ENCODE measurements around the gene GRIA1. TPM values are rescaled to one million over a fixed set of nuclear protein-coding genes. Genes with fewer than 3 reads are reported as not detected.

The GRIA1 gene
- polyA plus RNA-seq, 3 donors, result 1.3 to 4.0 (median 3.4) TPM

- no peak for DNase-seq (ENCODE audit: low read depth in 3 of 3, low spot score in 2 of 3)
Observed at GRCh38 chr5:153654504-153655200, 164.2 kb downstream of the GRIA1 start.

- no peak for DNase-seq (ENCODE audit: low read depth in 3 of 3, low spot score in 2 of 3)
Observed at GRCh38 chr5:153655201-153655510, 164.7 kb downstream of the GRIA1 start.

GRCh38 chr5:153658149-153658548 lies 167.7 kb downstream of the GRIA1 start:
- DNase-seq (ENCODE audit: low read depth in 3 of 3, low spot score in 2 of 3), result no peak

GRCh38 chr5:153658606-153659005 lies 168.1 kb downstream of the GRIA1 start:
- DNase-seq (ENCODE audit: low read depth in 3 of 3, low spot score in 2 of 3), result no peak

GRCh38 chr5:153659039-153659736 lies 168.7 kb downstream of the GRIA1 start:
- no peak for DNase-seq (ENCODE audit: low read depth in 3 of 3, low spot score in 2 of 3)

- DNase-seq (ENCODE audit: low read depth in 3 of 3, low spot score in 2 of 3), result no peak
Observed at GRCh38 chr5:153660919-153661318, 170.4 kb downstream of the GRIA1 start.

GRCh38 chr5:153661897-153662296 lies 171.4 kb downstream of the GRIA1 start:
- no peak for DNase-seq (ENCODE audit: low read depth in 3 of 3, low spot score in 2 of 3)

- DNase-seq (ENCODE audit: low read depth in 3 of 3, low spot score in 2 of 3), result no peak
Observed at GRCh38 chr5:153670101-153670500, 179.6 kb downstream of the GRIA1 start.

GRCh38 chr5:153671653-153672346 lies 181.3 kb downstream of the GRIA1 start:
- no peak for DNase-seq (ENCODE audit: low read depth in 3 of 3, low spot score in 2 of 3)

GRCh38 chr5:153672347-153673090 lies 182.0 kb downstream of the GRIA1 start:
- no peak for DNase-seq (ENCODE audit: low read depth in 3 of 3, low spot score in 2 of 3)

- no peak for DNase-seq (ENCODE audit: low read depth in 3 of 3, low spot score in 2 of 3)
Observed at GRCh38 chr5:153674356-153674755, 183.9 kb downstream of the GRIA1 start.

- DNase-seq (ENCODE audit: low read depth in 3 of 3, low spot score in 2 of 3), result no peak
Observed at GRCh38 chr5:153676406-153676805, 185.9 kb downstream of the GRIA1 start.

- DNase-seq (ENCODE audit: low read depth in 3 of 3, low spot score in 2 of 3), result no peak
Observed at GRCh38 chr5:153676821-153677220, 186.4 kb downstream of the GRIA1 start.

GRCh38 chr5:153678617-153679329 lies 188.3 kb downstream of the GRIA1 start:
- DNase-seq (ENCODE audit: low read depth in 3 of 3, low spot score in 2 of 3), result no peak

- DNase-seq (ENCODE audit: low read depth in 3 of 3, low spot score in 2 of 3), result no peak
Observed at GRCh38 chr5:153690236-153690635, 199.8 kb downstream of the GRIA1 start.

- no peak for DNase-seq (ENCODE audit: low read depth in 3 of 3, low spot score in 2 of 3)
Observed at GRCh38 chr5:153696256-153696655, 205.8 kb downstream of the GRIA1 start.

GRCh38 chr5:153699035-153699434 lies 208.6 kb downstream of the GRIA1 start:
- DNase-seq (ENCODE audit: low read depth in 3 of 3, low spot score in 2 of 3), result no peak

- no peak for DNase-seq (ENCODE audit: low read depth in 3 of 3, low spot score in 2 of 3)
Observed at GRCh38 chr5:153700940-153701339, 210.5 kb downstream of the GRIA1 start.

GRCh38 chr5:153702265-153702664 lies 211.8 kb downstream of the GRIA1 start:
- no peak for DNase-seq (ENCODE audit: low read depth in 3 of 3, low spot score in 2 of 3)

- no peak for DNase-seq (ENCODE audit: low read depth in 3 of 3, low spot score in 2 of 3)
Observed at GRCh38 chr5:153704110-153704509, 213.6 kb downstream of the GRIA1 start.

GRCh38 chr5:153707626-153708025 lies 217.2 kb downstream of the GRIA1 start:
- DNase-seq (ENCODE audit: low read depth in 3 of 3, low spot score in 2 of 3), result no peak
